HG03521 (cell line): ENCODE measurements around the gene ANTXR1.

Experiments
- ATAC-seq: cut with Tn5 transposase; IDR thresholded peaks from one replicate; pipeline ENCODE4 v1.9.1; 2021; ENCODE audit warnings: mild to moderate bottlenecking, moderate library complexity; ENCODE audit not compliant: unreplicated experiment

The ANTXR1 gene

DNA sequence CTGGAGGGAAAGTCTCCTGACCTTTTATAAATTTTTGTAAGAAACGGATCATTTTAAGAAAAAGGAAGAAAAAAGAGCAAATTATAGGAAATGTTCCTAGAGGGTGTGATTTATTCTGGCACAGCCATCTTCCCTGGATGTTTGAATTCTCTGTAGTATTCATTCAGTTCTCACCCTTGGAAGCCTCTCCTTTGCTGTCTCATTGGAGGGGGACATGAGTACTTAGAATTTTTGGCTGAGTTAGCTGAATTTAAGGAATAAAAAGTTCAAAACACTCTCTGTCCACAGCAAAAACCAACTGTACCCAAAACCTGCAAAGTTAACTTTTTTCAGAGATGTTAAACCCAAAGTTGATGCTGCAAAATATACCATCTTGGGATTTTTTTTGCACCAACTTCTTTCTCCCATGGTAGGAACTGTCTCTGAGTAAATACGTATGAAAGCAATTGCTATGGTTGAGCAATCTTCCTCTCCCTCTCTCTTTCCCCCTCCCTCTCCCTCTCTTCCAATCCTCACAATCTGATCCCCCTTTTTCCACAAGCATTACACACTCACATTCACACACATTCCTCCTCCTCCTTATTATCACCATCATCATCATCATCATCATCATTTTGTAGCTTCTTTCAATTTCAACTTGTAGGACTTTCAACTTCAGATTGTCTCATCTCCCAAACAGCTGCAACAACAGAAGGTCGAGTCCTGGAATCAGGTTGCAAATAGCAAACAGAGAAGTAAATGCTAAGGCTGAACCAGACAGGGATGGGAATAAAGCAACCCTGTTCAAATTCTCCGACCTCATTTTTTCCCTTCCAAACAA, 190.4 kb downstream of the ANTXR1 start:
- ATAC-seq, result no peak

DNA sequence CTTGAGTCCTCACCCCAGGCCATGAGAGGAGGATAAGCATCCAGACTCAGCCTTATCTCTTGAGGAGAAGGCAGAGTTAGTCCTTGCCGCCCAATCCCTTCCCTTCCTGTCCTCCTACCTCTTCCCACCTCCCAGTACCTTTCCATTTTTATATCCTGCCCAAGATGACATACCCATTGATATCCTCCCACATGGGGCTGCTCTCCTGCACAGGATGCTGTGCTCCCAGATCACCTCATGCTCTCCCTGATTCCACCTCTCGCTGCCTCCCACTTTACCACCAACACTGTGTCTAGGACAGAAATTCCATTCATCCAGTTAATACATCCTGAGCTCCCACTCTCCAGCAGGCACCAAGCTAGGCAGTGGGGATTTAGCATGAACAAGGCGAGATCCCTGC, 191.7 kb downstream of the ANTXR1 start:
- no peak for ATAC-seq

GRCh38 chr2:69205076-69205475, 192.1 kb downstream of the ANTXR1 start:
- no peak for ATAC-seq

DNA sequence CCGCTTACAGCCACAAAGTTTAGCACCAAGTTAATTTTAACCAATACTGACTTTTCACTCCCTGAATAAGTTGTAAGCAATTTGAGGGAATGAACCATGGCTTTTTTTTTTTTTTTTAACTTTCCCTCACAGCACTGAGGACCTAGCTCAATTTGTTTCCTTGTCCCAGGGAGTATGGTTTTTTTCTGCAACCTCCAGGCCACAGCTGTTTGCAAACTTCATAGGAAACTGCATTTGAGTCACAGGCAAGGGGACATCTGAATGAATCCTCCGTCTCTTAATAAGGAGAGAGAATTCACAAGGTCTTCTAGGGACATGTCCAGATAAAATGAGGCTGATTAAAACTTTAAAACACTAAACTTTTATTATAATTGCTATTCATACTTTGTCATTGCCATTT, 192.5 kb downstream of the ANTXR1 start:
- ATAC-seq, result no peak

- no peak for ATAC-seq
Measured at GRCh38 chr2:69208023-69208595, 195.1 kb downstream of the ANTXR1 start.

- no peak for ATAC-seq
Measured at GRCh38 chr2:69209482-69209881, 196.5 kb downstream of the ANTXR1 start.

- no peak for ATAC-seq
Measured at GRCh38 chr2:69210385-69210784, 197.4 kb downstream of the ANTXR1 start.

DNA sequence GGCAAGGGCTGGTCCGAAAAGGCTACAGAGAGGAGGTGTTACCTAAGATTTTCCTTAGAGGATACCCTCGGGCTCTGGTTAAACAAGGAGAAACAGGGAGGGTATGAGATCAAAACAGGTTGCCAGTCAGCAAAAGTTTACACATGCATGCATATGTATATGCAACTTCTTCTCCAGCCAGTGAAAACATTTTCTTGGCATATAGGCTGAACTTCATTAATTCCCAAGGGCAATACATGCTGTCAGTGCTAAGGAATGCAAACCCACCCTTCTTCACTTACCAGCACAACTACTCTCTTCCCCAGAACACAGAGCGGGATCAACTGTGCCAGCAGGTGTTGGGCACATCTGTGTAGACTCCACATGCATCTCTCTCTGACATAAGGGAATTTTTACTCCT, 198.1 kb downstream of the ANTXR1 start:
- no peak for ATAC-seq

DNA sequence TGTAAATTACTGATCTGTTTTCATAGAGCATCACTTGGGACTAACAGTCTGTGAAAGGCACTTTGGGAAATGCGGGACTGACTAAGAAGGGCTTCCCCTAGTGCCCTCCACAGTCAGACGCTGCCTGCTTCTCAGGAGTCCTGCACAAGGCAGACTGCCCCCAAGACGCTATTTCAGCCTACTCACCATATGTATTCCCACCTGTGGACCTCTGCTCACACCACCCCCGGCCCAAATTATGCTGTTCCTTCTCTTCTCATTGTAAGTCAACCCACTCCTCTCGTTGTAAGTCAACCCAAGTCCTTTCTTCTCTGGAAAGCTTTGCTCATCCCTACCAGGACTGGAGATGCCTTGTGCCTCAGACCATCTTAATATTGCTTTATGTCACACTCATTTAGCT, 198.7 kb downstream of the ANTXR1 start:
- no peak for ATAC-seq

DNA sequence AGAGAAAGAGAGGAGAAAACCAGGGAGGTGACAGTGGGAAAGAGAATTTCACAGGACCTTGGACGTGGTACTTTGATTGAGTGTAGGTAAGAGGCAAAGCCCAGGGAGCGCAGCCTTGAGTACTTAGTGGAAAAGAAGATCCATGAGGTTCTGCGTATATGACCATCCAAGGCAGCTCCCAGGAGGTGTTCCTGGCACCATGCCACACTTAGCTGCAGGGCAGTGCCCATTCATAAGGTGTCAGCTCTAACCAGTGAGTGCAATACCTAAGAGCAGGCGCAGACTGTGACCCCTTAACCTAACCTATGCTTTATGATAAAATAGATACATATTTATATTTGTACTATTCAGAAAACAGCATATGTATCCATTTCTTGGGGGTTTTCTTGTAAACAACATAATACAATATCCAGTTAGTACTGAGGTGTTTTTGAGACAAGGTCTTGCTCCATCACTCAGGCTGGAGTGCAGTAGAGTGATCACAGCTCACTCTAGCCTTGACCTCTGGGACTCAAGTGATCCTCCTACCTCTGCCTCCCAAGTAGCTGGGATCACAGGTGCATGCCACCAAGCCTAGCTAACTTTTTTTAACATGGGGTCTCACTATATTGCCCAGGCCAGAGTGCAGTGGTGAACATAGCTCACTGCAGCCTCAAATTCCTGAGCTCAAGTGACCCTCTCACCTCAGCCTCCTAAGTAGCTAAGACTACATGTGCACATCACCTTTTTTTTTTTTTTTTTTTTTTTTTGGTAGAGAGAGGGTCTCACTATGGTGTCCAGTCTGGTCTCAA, 199.5 kb downstream of the ANTXR1 start:
- no peak for ATAC-seq

GRCh38 chr2:69213201-69213600, 200.2 kb downstream of the ANTXR1 start:
- ATAC-seq, result no peak

DNA sequence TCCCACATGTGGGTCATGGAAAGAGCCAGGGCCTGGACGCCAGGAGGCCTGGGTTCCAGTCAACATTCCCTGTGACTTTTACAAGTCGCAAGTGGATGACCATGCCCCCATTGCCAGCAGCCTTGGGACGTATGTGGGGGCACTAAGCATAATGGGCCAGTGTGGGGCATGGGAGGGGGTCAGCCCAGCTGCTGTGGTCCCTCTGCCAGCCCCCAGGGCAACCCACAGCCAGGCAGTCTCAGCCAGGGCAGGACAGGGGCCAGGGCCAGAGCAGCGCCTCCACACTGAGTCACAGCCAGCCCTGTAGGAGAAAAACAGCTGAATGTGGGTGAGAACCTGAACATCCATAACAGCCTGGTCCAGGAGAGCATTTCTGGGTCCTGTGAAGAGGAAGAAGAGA, 200.8 kb downstream of the ANTXR1 start:
- no peak for ATAC-seq

DNA sequence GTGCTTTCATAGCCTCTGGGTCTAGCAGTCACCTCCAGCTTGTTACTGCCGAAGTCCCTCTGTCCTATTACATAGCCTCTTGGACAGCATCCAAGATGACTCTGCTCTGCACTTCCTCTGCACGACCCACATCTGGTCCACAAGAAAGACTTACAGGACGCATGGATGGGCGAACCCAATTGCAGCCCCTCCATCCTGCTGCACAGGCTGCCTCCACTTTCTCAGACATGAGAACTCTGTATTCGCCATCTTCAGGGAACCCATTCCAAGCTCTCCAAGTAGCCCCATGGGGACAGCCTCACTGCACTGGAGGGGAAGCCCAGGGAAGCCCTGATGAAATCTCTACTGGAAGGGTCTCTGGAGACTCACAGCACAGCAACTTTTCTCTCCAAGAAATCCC, 201.9 kb downstream of the ANTXR1 start:
- ATAC-seq, result no peak

GRCh38 chr2:69216535-69217332, 203.8 kb downstream of the ANTXR1 start:
- ATAC-seq, result no peak

- no peak for ATAC-seq
Measured at GRCh38 chr2:69217333-69218080, 204.5 kb downstream of the ANTXR1 start.

GRCh38 chr2:69221512-69221911, 208.5 kb downstream of the ANTXR1 start:
- no peak for ATAC-seq

DNA sequence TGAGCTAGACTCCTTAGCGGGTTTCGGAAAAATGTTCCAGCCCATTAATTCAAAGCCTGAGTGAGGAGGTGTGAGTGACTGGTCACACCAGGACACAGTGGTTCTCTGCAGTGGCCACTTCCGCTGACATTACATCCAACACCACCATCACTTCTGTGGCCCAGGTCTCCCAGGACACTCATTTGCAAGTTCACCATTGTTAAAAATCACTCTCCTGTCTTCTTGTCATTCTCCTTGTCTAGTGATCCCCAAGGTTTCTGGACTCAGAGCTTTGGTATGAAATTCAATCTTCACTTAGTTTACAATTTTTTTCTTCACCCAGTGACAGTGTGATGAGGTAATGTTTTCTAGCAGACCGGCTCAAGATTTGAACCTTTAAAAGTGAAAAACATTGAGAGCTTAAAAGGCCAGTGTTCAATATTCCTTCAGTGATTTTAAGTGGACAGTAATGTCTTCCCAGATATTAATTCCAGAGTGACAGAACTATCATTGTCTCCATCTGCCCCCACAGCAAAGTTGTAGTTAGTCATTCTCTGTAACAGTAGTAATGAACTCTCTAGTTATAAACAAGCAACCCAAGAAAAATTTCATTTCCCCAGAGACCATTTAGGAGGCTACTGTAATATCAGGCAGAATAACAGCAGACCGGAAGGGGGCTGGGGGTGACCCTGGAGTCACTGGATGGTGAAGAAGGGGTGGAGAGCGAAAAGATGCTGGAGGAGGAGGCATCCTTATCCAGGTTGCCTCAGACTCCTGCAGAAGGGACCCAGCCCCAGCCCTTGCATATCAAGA, 209.2 kb downstream of the ANTXR1 start:
- no peak for ATAC-seq

- ATAC-seq, result no peak
Measured at GRCh38 chr2:69222953-69223658, 210.1 kb downstream of the ANTXR1 start.
